ENCODE measurements around the gene NIT1. TPM values are rescaled to one million over a fixed set of nuclear protein-coding genes. Genes with fewer than 3 reads are reported as not detected.

The NIT1 gene
- total RNA-seq, 2 experiments from 2014 or later, result 38.5 to 40.0 TPM

DNA sequence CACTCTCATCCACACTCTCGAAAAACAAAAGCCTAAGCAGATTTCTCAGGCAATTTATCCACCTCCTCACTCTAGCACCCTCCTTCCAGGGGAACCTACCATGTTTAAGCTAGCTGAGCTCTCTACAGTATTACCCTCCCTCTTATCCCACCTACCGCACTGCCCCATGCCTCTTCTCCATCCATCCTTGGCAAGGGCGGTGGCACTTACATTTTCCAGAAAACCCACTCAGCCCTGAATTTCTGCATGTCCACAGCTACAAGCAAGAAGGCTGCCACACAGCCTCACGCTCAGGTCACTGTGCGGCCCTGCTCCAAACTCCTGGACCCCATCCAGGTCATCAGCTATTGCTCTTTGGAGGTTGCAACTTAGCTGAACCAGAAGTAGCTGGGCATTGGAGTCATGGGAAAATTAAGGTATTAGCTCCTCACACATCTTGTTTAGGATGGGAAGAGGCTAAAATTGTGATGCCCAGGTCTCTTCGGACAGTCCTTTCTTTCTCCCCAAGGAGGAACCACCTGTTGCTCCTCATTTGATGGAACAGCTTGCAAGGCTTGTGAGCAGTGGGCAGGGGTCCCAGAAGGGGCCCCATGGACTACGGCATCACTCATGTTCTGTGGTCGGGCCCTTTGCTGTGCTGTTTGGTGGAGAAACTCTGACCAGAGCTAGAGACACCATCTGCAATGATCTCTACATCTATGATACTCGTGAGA, 18.7 kb upstream of the NIT1 start:
- no peak for DNase-seq
- intact Hi-C loops (cut with micrococcal nuclease), result loop anchor here (2.0 to 5.0 kb wide), 2 partner anchors 58 to 102 kb away; no protein-coding TSS in a partner anchor
- no peak overlapping the region for H3K27ac Mint-ChIP-seq

DNA sequence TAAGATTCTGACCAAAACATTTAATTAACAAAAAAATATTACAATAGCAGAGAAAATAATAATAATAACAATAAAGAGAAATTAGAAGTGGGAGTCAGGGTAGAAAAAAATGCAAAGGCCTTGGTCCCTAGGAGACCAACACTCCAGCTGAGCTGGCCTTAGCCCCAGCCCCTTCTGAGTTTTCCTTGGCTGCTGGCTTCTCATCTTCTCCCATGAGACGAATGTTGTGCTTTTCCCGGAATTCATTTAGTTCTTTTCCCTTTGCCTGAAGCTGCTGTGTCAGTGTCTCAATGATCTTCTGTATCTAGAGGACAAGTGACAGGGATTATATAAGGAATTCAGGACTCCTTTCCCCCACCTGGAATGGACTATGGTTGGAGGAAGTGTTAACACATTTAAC, 17.3 kb upstream of the NIT1 start:
- no peak for ATAC-seq
- no peaks in the 10 kb centered on the region for H3K9me3 Mint-ChIP-seq
- H3K36me3 Mint-ChIP-seq (ENCODE audit: low read depth), result peaks cover 24% of the 10 kb centered on the region
- H3K27me3 Mint-ChIP-seq, result no peaks in the 10 kb centered on the region
- TF ChIP-seq CTCF (IDR thresholded peaks at IDR 0.05), result no peak
- ChIA-PET POLR2A (interaction anchor here (1.1 to 8.2 kb wide), 7 partner anchors 18 to 62 kb away, joined by 3 to 57 read pairs (median 3); partner anchors contain the start of genes ARHGAP30, TSTD1 and USF1), CTCF (interaction anchor here (1.0 to 9.4 kb wide), 8 partner anchors 12 to 103 kb away, joined by 3 to 200 read pairs (median 4); partner anchors contain the start of genes ARHGAP30 and USF1)
- intact Hi-C loops (cut with micrococcal nuclease), result loop anchor here (5.0 kb wide), 1 partner anchor 33 kb away; the partner anchor contains the start of gene ARHGAP30
- H3K27ac Mint-ChIP-seq, result no peak overlapping the region
- H3K4me3 Mint-ChIP-seq, result no peak overlapping the region
- no peak for DNase-seq
- H3K4me1 Mint-ChIP-seq (ENCODE audit: low read depth), result peaks cover 41% of the 10 kb centered on the region

More for the DNA sequence above, 18.7 kb upstream of the NIT1 start:
- peaks cover 24% of the 10 kb centered on the region for H3K36me3 Mint-ChIP-seq (ENCODE audit: low read depth)
- peak overlapping the region; percentile 71 for H3K4me3 Mint-ChIP-seq
- TF ChIP-seq CTCF (IDR thresholded peaks at IDR 0.05), result no peak
- H3K27me3 Mint-ChIP-seq, result no peaks in the 10 kb centered on the region
- peaks cover 43% of the 10 kb centered on the region for H3K4me1 Mint-ChIP-seq (ENCODE audit: low read depth)
- ChIA-PET CTCF (interaction anchor here (1.0 to 9.4 kb wide), 20 partner anchors 9 to 192 kb away, joined by 3 to 200 read pairs (median 7); partner anchors contain the start of genes ARHGAP30, NIT1, PFDN2 and PPOX), POLR2A (interaction anchor here (0.7 to 8.2 kb wide), 15 partner anchors 15 to 217 kb away, joined by 3 to 57 read pairs (median 4); partner anchors contain the start of genes ARHGAP30, F11R, NIT1 and PFDN2)
- H3K9me3 Mint-ChIP-seq, result no peaks in the 10 kb centered on the region
- ATAC-seq, result no peak

- H3K9me3 Mint-ChIP-seq, result no peaks in the 10 kb centered on the region
- ChIA-PET CTCF (interaction anchor here (1.6 to 2.1 kb wide), 2 partner anchors 8 to 9 kb away, joined by 6 read pairs; no protein-coding TSS in a partner anchor), POLR2A (interaction anchor here (1.0 to 2.4 kb wide), 3 partner anchors 8 to 38 kb away, joined by 3 to 12 read pairs (median 3); partner anchors contain the start of genes KLHDC9, NIT1 and PFDN2)
- peak overlapping the region; percentile 11 for H3K27ac Mint-ChIP-seq
- DNase-seq, result no peak
- H3K36me3 Mint-ChIP-seq (ENCODE audit: low read depth), result peaks cover 28% of the 10 kb centered on the region
- no peaks in the 10 kb centered on the region for H3K27me3 Mint-ChIP-seq
- H3K4me3 Mint-ChIP-seq, result no peak overlapping the region
- TF ChIP-seq CTCF (IDR thresholded peaks at IDR 0.05), result no peak
- intact Hi-C loops (cut with micrococcal nuclease), result no loop called here
- ATAC-seq, result no peak
- peaks cover 27% of the 10 kb centered on the region for H3K4me1 Mint-ChIP-seq (ENCODE audit: low read depth)
These were observed 11.5 kb upstream of the NIT1 start for GRCh38 chr1:161106431-161106830.

- H3K4me1 Mint-ChIP-seq (ENCODE audit: low read depth), result peaks cover 50% of the 10 kb centered on the region
- CTCF ChIA-PET, result interaction anchor here (1.6 kb wide), 1 partner anchor 14 kb away, joined by 6 read pairs; no protein-coding TSS in a partner anchor
- intact Hi-C loops (cut with micrococcal nuclease), result no loop called here
- no peak overlapping the region for H3K4me3 Mint-ChIP-seq
- H3K36me3 Mint-ChIP-seq (ENCODE audit: low read depth), result peaks cover 45% of the 10 kb centered on the region
- no peaks in the 10 kb centered on the region for H3K9me3 Mint-ChIP-seq
- TF ChIP-seq CTCF (IDR thresholded peaks at IDR 0.05), result no peak
- peak overlapping the region; percentile 62 for H3K27ac Mint-ChIP-seq
- POLR2A ChIA-PET, result no interaction called here
- no peak for DNase-seq
- no peak for ATAC-seq
- H3K27me3 Mint-ChIP-seq, result no peaks in the 10 kb centered on the region
These were observed 6.8 kb upstream of the NIT1 start for GRCh38 chr1:161111117-161111516.
